Measurements from ENCODE around the gene AIP.

- TF ChIP-seq CTCF (IDR thresholded peaks at IDR 0.05) = no peak
- TF ChIP-seq POLR2A (IDR thresholded peaks at IDR 0.05) = no peak
Measured at GRCh38 chr11:67538823-67539505, 56.1 kb downstream of the AIP start.
